Activated T-helper 1 cell treated with anti-CD3 and anti-CD28 coated beads, Interleukin-2, amount 50 U/mL, for 16 hours (primary cell): ENCODE results near the gene C3orf33.

Experiments used
- DNase-seq, 2 donors: peaks; one replicate each; pipeline ENCODE4 v3.0.0-alpha.2; 2020; ENCODE audit warnings: low read depth in 1 of 2, low spot score in 1 of 2

The C3orf33 gene

GRCh38 chr3:155785662-155786295, 20.3 kb downstream of the C3orf33 start:
- no peak for DNase-seq

GRCh38 chr3:155782390-155782953, 23.6 kb downstream of the C3orf33 start:
- no peak for DNase-seq

- DNase-seq: no peak
These were observed 25.8 kb downstream of the C3orf33 start for GRCh38 chr3:155780291-155780690.

- no peak for DNase-seq
These were observed 27.6 kb downstream of the C3orf33 start for GRCh38 chr3:155778462-155778861.

- no peak for DNase-seq
These were observed 33.3 kb downstream of the C3orf33 start for GRCh38 chr3:155772801-155773200.

- DNase-seq: no peak
These were observed 35.0 kb downstream of the C3orf33 start for GRCh38 chr3:155771126-155771525.

GRCh38 chr3:155766206-155766605, 39.9 kb downstream of the C3orf33 start:
- DNase-seq: no peak

- no peak for DNase-seq
These were observed 42.1 kb downstream of the C3orf33 start for GRCh38 chr3:155763870-155764463.

- no peak for DNase-seq
These were observed 45.4 kb downstream of the C3orf33 start for GRCh38 chr3:155760653-155761052.

- no peak for DNase-seq
These were observed 48.5 kb downstream of the C3orf33 start for GRCh38 chr3:155757577-155757976.

- DNase-seq: no peak
These were observed 52.9 kb downstream of the C3orf33 start for GRCh38 chr3:155753038-155753639.

GRCh38 chr3:155748611-155749365, 57.3 kb downstream of the C3orf33 start:
- DNase-seq: no peak

- no peak for DNase-seq
These were observed 58.2 kb downstream of the C3orf33 start for GRCh38 chr3:155747946-155748290.

- no peak for DNase-seq
These were observed 58.7 kb downstream of the C3orf33 start for GRCh38 chr3:155747286-155747945.

GRCh38 chr3:155746703-155747102, 59.4 kb downstream of the C3orf33 start:
- no peak for DNase-seq

GRCh38 chr3:155745795-155746550, 60.1 kb downstream of the C3orf33 start:
- DNase-seq: no peak

GRCh38 chr3:155744626-155745324, 61.3 kb downstream of the C3orf33 start, which contains the start of gene PLCH1:
Gene PLCH1 (minus strand): TSS chr3:155745071. CDS start chr3:155704224, 40,847 bp downstream.
- peak in 1 of 2 donors; percentile 6 for DNase-seq

GRCh38 chr3:155744010-155744625, 62.0 kb downstream of the C3orf33 start:
- peak in 1 of 2 donors; percentile 7 for DNase-seq

GRCh38 chr3:155743606-155744005, 62.5 kb downstream of the C3orf33 start:
- no peak for DNase-seq
